GM20000 (cell line): ENCODE results near the gene NBAS.

Experiments used
- DNase-seq: peaks from one replicate; pipeline ENCODE4 v3.0.0; 2012; ENCODE audit warnings: low spot score
- CTCF ChIP-seq: IDR thresholded peaks from 2 replicates; pipeline ENCODE4 v1.5.1; 2012; ENCODE audit warnings: mild to moderate bottlenecking, control low read depth; ENCODE audit errors: extremely low read depth, missing control alignments

NBAS gene

GRCh38 chr2:15152382-15152781, 408.8 kb downstream of the NBAS start:
- TF ChIP-seq CTCF: no peak
- DNase-seq: no peak

- no peak for TF ChIP-seq CTCF
- DNase-seq: no peak
Observed at GRCh38 chr2:15149063-15149462, 412.1 kb downstream of the NBAS start.

- no peak for TF ChIP-seq CTCF
- no peak for DNase-seq
Observed at GRCh38 chr2:15147591-15147990, 413.5 kb downstream of the NBAS start.

GRCh38 chr2:15146960-15147359, 414.2 kb downstream of the NBAS start:
- no peak for TF ChIP-seq CTCF
- DNase-seq: no peak

- no peak for DNase-seq
- TF ChIP-seq CTCF: no peak
Observed at GRCh38 chr2:15145919-15146318, 415.2 kb downstream of the NBAS start.

GRCh38 chr2:15145046-15145817, 415.9 kb downstream of the NBAS start:
- DNase-seq: no peak
- no peak for TF ChIP-seq CTCF

- no peak for TF ChIP-seq CTCF
- DNase-seq: peak; percentile 88
Observed at GRCh38 chr2:15142069-15142689, 419.0 kb downstream of the NBAS start.
